ENCODE data around the gene GSTK1. TPM values are rescaled to one million over a fixed set of nuclear protein-coding genes. Genes with fewer than 3 reads are reported as not detected.

The GSTK1 gene
- total RNA-seq: 94.2 and 99.5 TPM in 2 replicates

DNA sequence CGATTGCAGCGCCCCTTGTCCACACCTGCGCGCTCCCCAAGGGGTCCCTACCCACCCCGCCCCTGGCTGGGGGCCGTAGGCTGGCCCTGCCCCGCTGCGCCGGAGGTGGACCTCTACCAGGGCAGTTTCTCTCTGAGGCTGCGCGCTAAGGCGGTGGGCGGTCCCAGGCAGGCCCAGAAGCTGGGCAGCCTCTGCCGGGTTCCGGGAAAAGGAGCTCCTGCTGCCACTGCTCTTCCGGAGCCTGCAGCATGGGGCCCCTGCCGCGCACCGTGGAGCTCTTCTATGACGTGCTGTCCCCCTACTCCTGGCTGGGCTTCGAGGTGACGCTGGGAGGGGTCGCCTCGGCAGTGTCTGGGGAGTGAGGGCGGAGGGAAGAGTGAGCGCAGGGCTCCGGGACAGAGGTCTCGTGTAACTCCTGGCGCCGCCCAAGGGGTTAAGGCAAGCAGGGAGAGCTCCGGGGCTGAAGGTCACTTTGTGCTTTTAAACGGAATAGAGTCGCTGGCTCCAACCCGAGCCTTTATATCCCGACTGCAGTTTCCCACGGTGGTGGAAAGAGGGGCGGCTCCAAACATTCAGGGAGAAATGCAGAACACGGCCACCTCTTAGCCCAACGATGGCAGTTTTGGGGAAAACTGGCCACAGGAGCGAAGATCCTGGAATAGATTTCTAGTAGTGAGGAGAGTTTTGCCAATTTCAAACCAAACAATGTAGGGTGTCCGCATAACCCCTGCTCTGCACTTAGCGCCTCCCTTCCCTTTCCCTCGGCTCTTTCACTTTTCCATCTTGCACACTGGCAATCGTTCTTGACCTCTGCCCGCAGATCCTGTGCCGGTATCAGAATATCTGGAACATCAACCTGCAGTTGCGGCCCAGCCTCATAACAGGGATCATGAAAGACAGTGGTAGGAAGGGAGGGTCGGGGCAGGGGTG lies at the start of gene GSTK1:
Gene GSTK1 (plus strand): TSS at position 176 of the 930 bp plus-strand sequence. CDS start 73 bp downstream, at position 249.

DNA sequence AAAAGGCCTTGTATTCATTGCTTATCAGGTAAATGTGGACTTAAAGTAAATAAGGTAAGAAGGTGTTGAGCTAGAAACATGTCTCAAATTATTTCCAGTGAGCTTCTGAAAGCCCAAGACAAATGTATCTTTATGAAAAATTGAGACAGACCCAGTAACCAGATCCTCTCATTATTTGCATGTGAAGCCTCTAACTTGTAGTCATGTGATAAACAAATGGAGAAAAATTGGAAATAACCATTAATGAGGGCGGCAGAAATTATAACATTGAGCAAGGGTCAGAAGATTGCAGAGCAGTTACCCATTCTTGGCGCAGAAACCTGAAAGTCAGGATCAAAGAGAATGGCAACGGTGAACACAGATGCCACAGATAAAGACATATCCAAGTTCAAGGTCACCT lies 41.5 kb upstream of the GSTK1 start, which contains the start of gene TAS2R40:
Gene TAS2R40 (plus strand): TSS at position 301 of the 400 bp plus-strand sequence. CDS start 42 bp downstream, at position 343.

GRCh38 chr7:143284591-143285469 lies 21.6 kb downstream of the GSTK1 start, which contains the start of gene TMEM139:
TMEM139 (plus strand) TSS chr7:143284958; CDS start chr7:143285958, 1,000 bp downstream.

GRCh38 chr7:143287935-143288826 lies 24.9 kb downstream of the GSTK1 start, which contains the start of gene CASP2:
CASP2 (plus strand) TSS chr7:143288351; CDS start chr7:143288456, 105 bp downstream.

DNA sequence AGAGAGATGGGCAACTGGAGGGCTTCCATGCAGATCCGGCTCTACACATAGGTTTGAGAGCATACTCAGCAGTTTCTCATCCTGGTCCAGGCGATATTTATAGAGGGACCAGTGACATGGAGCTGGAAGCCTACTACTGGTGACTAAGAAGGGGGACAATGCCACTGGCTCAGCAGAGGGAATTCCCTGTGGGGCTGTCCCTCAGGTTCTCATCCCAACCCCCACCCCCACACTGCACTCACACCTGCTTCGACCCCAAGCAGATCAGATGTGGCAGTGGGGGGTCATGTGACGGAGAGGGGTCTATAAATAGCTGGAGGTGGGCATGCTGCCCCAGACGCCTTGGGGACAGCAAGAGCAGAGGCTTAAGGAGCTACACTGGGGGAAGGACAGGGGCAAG lies 52.5 kb downstream of the GSTK1 start, which contains the start of gene CLCN1:
Gene CLCN1 (plus strand): TSS at position 336 of the 400 bp plus-strand sequence. CDS start 102 bp downstream, outside the sequence.

Other genes with a start within 250 kb of the GSTK1 start
- gene OR9A2, start 236.3 kb upstream of the GSTK1 start, total RNA-seq: not detected in 2 replicates
- gene OR6V1, start 211.1 kb upstream of the GSTK1 start, total RNA-seq: not detected in 2 replicates
- not detected in 2 replicates for gene PIP, start 131.4 kb upstream of the GSTK1 start, total RNA-seq
- gene TAS2R39, start 80.0 kb upstream of the GSTK1 start, total RNA-seq: not detected in 2 replicates
- gene TAS2R40, start 41.4 kb upstream of the GSTK1 start, total RNA-seq: 0.24 TPM in 1 of 2 replicates, not detected in the other
- 3.0 and 13.5 TPM in 2 replicates for gene TMEM139, start 21.5 kb downstream of the GSTK1 start, total RNA-seq
- 10.0 and 15.7 TPM in 2 replicates for gene CASP2, start 24.9 kb downstream of the GSTK1 start, total RNA-seq
- under 0.01 TPM in 1 of 2 replicates, not detected in the other for gene CLCN1, start 52.7 kb downstream of the GSTK1 start, total RNA-seq
- 0.21 and 0.24 TPM in 2 replicates for gene FAM131B, start 99.3 kb downstream of the GSTK1 start, total RNA-seq
- 15.8 and 21.0 TPM in 2 replicates for gene ZYX, start 117.9 kb downstream of the GSTK1 start, total RNA-seq
- 40.7 and 52.5 TPM in 2 replicates for gene EPHA1, start 145.4 kb downstream of the GSTK1 start, total RNA-seq
- not detected in 2 replicates for gene TAS2R60, start 180.0 kb downstream of the GSTK1 start, total RNA-seq
- not detected in 2 replicates for gene TAS2R41, start 214.4 kb downstream of the GSTK1 start, total RNA-seq

All from tracheal epithelial cell (primary cell).